HCT116 (cell line): Measurements from ENCODE around the gene FBXO34.

Experiments
- EGR1 ChIP-seq: IDR thresholded peaks from 2 replicates; pipeline ENCODE4 v1.6.1; 2012; ENCODE audit warnings: low read depth
- EZH2 ChIP-seq: fragments of 200-600 bp; sonication (generic); IDR thresholded peaks from 2 replicates; pipeline ENCODE4 v1.6.1; 2017; ENCODE audit warnings: antibody characterized with exemption, mixed run types
- EZH2phosphoT487 ChIP-seq: fragments of 200-600 bp; IDR thresholded peaks from 2 replicates; pipeline ENCODE4 v1.6.1; 2018; ENCODE audit warnings: antibody characterized with exemption, borderline replicate concordance
- POLR2A ChIP-seq: IDR thresholded peaks from 2 replicates; pipeline ENCODE4 v1.7.0; 2011; ENCODE audit warnings: borderline replicate concordance; ENCODE audit not compliant: insufficient read depth, insufficient read length; ENCODE audit errors: extremely low read depth
- POLR2AphosphoS5 ChIP-seq: IDR thresholded peaks from 2 replicates; pipeline ENCODE4 v1.6.1; 2011; ENCODE audit warnings: mild to moderate bottlenecking, low read depth, low read length, moderate library complexity
- RAD21 ChIP-seq: IDR thresholded peaks from 2 replicates; pipeline ENCODE4 v1.6.1; 2012; ENCODE audit warnings: low read depth, mild to moderate bottlenecking
- SRF ChIP-seq: IDR thresholded peaks from 2 replicates; pipeline ENCODE4 v1.6.1; 2012; ENCODE audit warnings: low read depth
- YY1 ChIP-seq: IDR thresholded peaks from 2 replicates; pipeline ENCODE4 v1.6.1; 2011; ENCODE audit warnings: low read length, low read depth, moderate library complexity, mild to moderate bottlenecking; ENCODE audit not compliant: insufficient replicate concordance; ENCODE audit errors: extremely low read depth
- ZNF274 ChIP-seq: fragments of 200-500 bp; sonication (Bioruptor generic); IDR thresholded peaks from 2 replicates; pipeline ENCODE4 v1.6.1; 2014; ENCODE audit warnings: mild to moderate bottlenecking, low read depth, low read length, inconsistent platforms
- TF ChIP-seq, protein P1 (sequence below), 3 experiments: fragments of 200-600 bp in 1 of 3; sonication (generic) in 1 of 3; IDR thresholded peaks in 2 of 3; conservative IDR thresholded peaks in 1 of 3; 2 replicates each; pipeline ENCODE4 v1.5.1; 2012 to 2017; ENCODE audit warnings: low read depth in 2 of 3, low read length in 2 of 3, antibody characterized with exemption in 1 of 3, borderline replicate concordance in 1 of 3, control low read depth in 1 of 3, mild to moderate bottlenecking in 1 of 3, mixed read lengths in 1 of 3, mixed run types in 1 of 3, moderate library complexity in 1 of 3; ENCODE audit not compliant: insufficient read depth in 1 of 3
- TF ChIP-seq, protein P2 (sequence below): IDR thresholded peaks from 2 replicates; pipeline ENCODE4 v1.6.1; 2012; ENCODE audit warnings: low read depth

GRCh38 chr14:55381561-55381960 is 110.3 kb downstream of the FBXO34 start:
- TF ChIP-seq, protein P1, sequence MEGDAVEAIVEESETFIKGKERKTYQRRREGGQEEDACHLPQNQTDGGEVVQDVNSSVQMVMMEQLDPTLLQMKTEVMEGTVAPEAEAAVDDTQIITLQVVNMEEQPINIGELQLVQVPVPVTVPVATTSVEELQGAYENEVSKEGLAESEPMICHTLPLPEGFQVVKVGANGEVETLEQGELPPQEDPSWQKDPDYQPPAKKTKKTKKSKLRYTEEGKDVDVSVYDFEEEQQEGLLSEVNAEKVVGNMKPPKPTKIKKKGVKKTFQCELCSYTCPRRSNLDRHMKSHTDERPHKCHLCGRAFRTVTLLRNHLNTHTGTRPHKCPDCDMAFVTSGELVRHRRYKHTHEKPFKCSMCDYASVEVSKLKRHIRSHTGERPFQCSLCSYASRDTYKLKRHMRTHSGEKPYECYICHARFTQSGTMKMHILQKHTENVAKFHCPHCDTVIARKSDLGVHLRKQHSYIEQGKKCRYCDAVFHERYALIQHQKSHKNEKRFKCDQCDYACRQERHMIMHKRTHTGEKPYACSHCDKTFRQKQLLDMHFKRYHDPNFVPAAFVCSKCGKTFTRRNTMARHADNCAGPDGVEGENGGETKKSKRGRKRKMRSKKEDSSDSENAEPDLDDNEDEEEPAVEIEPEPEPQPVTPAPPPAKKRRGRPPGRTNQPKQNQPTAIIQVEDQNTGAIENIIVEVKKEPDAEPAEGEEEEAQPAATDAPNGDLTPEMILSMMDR (IDR thresholded peaks at IDR 0.05 in 2 of 3, conservative IDR thresholded peaks at IDR 0.05 in 1 of 3; ENCODE audit: borderline replicate concordance in 1 of 3, insufficient read depth in 1 of 3, low read depth in 2 of 3, low read length in 2 of 3) = no peak
- TF ChIP-seq, protein P2, sequence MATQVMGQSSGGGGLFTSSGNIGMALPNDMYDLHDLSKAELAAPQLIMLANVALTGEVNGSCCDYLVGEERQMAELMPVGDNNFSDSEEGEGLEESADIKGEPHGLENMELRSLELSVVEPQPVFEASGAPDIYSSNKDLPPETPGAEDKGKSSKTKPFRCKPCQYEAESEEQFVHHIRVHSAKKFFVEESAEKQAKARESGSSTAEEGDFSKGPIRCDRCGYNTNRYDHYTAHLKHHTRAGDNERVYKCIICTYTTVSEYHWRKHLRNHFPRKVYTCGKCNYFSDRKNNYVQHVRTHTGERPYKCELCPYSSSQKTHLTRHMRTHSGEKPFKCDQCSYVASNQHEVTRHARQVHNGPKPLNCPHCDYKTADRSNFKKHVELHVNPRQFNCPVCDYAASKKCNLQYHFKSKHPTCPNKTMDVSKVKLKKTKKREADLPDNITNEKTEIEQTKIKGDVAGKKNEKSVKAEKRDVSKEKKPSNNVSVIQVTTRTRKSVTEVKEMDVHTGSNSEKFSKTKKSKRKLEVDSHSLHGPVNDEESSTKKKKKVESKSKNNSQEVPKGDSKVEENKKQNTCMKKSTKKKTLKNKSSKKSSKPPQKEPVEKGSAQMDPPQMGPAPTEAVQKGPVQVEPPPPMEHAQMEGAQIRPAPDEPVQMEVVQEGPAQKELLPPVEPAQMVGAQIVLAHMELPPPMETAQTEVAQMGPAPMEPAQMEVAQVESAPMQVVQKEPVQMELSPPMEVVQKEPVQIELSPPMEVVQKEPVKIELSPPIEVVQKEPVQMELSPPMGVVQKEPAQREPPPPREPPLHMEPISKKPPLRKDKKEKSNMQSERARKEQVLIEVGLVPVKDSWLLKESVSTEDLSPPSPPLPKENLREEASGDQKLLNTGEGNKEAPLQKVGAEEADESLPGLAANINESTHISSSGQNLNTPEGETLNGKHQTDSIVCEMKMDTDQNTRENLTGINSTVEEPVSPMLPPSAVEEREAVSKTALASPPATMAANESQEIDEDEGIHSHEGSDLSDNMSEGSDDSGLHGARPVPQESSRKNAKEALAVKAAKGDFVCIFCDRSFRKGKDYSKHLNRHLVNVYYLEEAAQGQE = no peak
- no peak for TF ChIP-seq YY1
- TF ChIP-seq POLR2A = no peak
- no peak for TF ChIP-seq RAD21
- TF ChIP-seq EZH2 = no peak
- TF ChIP-seq POLR2AphosphoS5 = no peak
- TF ChIP-seq SRF = no peak
- TF ChIP-seq ZNF274 = no peak
- TF ChIP-seq EZH2phosphoT487 = no peak
- TF ChIP-seq EGR1 = no peak
